ENCODE data around the gene IL2RG. TPM values are rescaled to one million over a fixed set of nuclear protein-coding genes. Genes with fewer than 3 reads are reported as not detected.

IL2RG gene
- total and polyA plus RNA-seq, 2 donors: 1.2 to 3.2 TPM

DNA sequence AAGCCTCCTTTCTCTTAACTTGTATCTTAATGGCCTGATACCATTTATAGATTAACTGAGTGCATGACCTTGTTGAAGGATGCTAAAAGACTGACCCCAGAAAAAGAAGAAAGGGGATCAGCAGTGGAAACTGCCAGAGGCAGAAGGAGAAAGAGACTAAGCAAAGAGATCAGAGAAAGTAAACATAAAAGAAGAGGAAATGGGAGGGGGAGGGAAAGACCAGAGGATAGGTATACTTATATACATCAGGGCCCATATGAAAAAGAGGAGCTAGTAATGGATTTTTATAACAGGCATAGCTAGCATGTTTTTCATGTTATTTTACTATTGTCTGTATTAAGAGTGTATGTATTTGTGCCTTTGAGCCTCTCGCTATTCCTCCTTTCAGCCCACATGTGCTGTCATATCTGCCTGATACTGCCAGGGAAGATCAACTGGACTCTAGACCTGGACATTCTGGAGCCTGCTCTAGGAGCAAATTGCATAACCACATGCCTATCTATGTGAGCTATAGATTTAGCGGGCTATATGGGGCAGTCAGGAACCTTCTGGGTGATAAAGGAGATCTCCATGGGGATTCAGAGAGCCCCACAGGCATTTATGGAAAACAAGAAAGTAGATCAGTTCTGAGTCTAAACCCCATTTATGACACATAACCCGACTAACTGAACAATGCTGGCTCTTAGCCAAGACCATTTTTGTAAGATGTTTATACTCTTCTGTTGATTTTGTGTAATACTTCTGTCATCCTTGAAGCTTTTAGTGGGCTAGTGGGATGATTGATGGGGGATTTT, 29.9 kb downstream of the IL2RG start:
- 32% methylated on average over 3 of the region's 3 CpGs for WGBS

DNA sequence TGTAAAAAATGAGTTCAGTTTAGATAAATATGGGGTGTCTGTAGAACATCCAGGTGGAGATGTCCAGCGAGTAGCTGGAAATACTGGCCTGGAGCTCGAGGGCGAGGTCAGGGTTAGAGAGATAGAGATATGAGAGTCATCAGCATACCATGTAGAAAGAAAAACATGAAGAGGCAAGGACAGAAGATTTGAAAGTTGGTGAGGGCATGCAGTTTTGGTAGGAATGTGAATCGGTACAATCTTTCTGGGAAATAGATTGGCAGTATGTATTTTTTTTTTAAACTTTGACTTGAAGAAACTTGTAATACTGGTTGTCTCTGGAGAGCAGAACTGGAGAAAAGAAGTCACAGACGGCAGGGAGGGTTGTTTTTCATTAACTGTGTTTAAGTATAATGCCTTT, 40.8 kb downstream of the IL2RG start:
- Histone ChIP-seq H3K27ac (ENCODE audit: low read depth) (no peak overlapping the region), H3K36me3 (ENCODE audit: insufficient read depth) (no peaks in the 10 kb centered on the region), H3K4me3 (ENCODE audit: low read depth, low read length) (no peak overlapping the region), H3K4me1 (ENCODE audit: insufficient read depth) (no peaks in the 10 kb centered on the region)
- DNase-seq (ENCODE audit: extremely low spot score): no peak
- 75% methylated on average over 5 of the region's 5 CpGs for WGBS

More for the DNA sequence above, 29.9 kb downstream of the IL2RG start:
- no peak for DNase-seq (ENCODE audit: extremely low spot score)
- H3K4me1 ChIP-seq (ENCODE audit: insufficient read depth): no peaks in the 10 kb centered on the region
- H3K27ac ChIP-seq (ENCODE audit: low read depth): no peak overlapping the region
- H3K4me3 ChIP-seq (ENCODE audit: low read depth, low read length): no peak overlapping the region
- no peaks in the 10 kb centered on the region for H3K36me3 ChIP-seq (ENCODE audit: insufficient read depth)

DNA sequence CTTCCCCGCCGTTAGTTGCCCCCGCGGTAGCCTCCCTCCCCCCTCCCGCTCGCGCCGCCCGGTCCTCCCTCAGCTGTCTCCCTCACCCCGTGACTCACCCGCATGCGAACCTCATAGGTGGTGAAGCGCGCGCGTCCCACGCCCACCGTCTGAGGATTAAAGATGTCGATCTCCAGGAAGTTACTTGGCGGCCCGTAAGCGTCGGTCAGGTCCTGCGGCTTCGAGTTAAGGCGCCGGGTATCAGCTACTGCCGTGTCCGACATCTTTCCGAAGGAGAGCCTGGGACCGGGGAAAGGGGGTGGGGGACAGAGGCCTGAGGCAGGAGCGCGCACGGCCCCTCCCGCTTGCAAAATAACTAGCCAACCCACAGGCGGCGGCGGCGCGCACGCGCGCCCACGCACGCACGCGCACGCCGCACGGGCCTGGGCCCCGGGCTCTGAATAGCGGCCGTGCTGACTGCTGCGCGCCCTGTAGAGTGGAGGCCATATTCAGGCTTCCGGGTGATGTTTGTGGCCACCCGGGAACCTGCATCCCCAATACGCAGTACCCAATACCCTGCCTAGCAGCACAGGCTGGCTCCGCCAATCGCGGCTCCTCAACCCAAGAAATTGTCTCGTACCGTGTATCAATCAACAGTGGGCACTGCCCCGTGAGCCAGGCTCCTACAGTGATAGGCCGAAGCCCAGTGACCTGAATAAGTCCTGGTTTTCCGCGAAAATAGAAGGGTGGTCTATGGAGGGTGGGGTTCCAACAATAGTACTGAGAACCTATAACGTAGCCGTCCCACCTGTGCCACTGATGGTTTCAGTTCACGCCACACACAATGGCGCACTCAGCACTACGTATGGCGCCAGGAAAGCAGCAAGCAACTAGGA, 43.1 kb downstream of the IL2RG start, which contains the start of gene SNX12:
Gene SNX12 (minus strand): TSS at position 291 of the 875 bp plus-strand sequence. CDS start 28 bp downstream, at position 263.
- Histone ChIP-seq H3K36me3 (ENCODE audit: insufficient read depth) (no peaks in the 10 kb centered on the region), H3K27ac (ENCODE audit: low read depth) (peak within 1 kb of the TSS; percentile 56), H3K4me1 (ENCODE audit: insufficient read depth) (no peaks in the 10 kb centered on the region), H3K4me3 (ENCODE audit: low read depth, low read length) (peak within 1 kb of the TSS; percentile 56)
- under 1% methylated on average over 73 of the region's 73 CpGs for WGBS
- peak; percentile 84 for DNase-seq (ENCODE audit: extremely low spot score)

- Histone ChIP-seq H3K4me3 (ENCODE audit: low read depth, low read length) (peak overlapping the region; percentile 56), H3K36me3 (ENCODE audit: insufficient read depth) (no peaks in the 10 kb centered on the region), H3K27ac (ENCODE audit: low read depth) (peak overlapping the region; percentile 26), H3K4me1 (ENCODE audit: insufficient read depth) (no peaks in the 10 kb centered on the region)
- no peak for DNase-seq (ENCODE audit: extremely low spot score)
- WGBS: under 1% methylated on average over 10 of the region's 10 CpGs
These were observed 43.7 kb downstream of the IL2RG start for GRCh38 chrX:71067712-71068043.

GRCh38 chrX:71067089-71067488, 44.3 kb downstream of the IL2RG start:
- 4% methylated on average over 2 of the region's 2 CpGs for WGBS
- peak overlapping the region; percentile 26 for H3K27ac ChIP-seq (ENCODE audit: low read depth)
- no peaks in the 10 kb centered on the region for H3K36me3 ChIP-seq (ENCODE audit: insufficient read depth)
- no peaks in the 10 kb centered on the region for H3K4me1 ChIP-seq (ENCODE audit: insufficient read depth)
- H3K4me3 ChIP-seq (ENCODE audit: low read depth, low read length): peak overlapping the region; percentile 56
- no peak for DNase-seq (ENCODE audit: extremely low spot score)

- H3K36me3 ChIP-seq (ENCODE audit: insufficient read depth): peaks cover 3% of the 10 kb centered on the region
- no peaks in the 10 kb centered on the region for H3K4me1 ChIP-seq (ENCODE audit: insufficient read depth)
- no peak overlapping the region for H3K27ac ChIP-seq (ENCODE audit: low read depth)
- H3K4me3 ChIP-seq (ENCODE audit: low read depth, low read length): no peak overlapping the region
- no peak for DNase-seq (ENCODE audit: extremely low spot score)
These were observed 51.2 kb downstream of the IL2RG start for GRCh38 chrX:71060127-71060526.

- no peak for DNase-seq (ENCODE audit: extremely low spot score)
- no peak overlapping the region for H3K27ac ChIP-seq (ENCODE audit: low read depth)
- no peaks in the 10 kb centered on the region for H3K4me1 ChIP-seq (ENCODE audit: insufficient read depth)
- no peak overlapping the region for H3K4me3 ChIP-seq (ENCODE audit: low read depth, low read length)
- peaks cover 3% of the 10 kb centered on the region for H3K36me3 ChIP-seq (ENCODE audit: insufficient read depth)
- WGBS: 94% methylated on average over 3 of the region's 3 CpGs
These were observed 53.4 kb downstream of the IL2RG start for GRCh38 chrX:71057848-71058530.

Small RNA genes lying within 50 kb of the gene (small RNA-seq; reads per million reads assigned to genes)
- gene CXorf65: not detected

Other genes with a start within 250 kb of the IL2RG start
- gene TEX11, start 202.9 kb downstream of the IL2RG start, total RNA-seq: not detected
- gene TEX11, start 202.9 kb downstream of the IL2RG start, polyA plus RNA-seq: 0.06 TPM
- gene SLC7A3, start 180.5 kb downstream of the IL2RG start, total RNA-seq: 2.2 TPM
- 2.5 TPM for gene SLC7A3, start 180.5 kb downstream of the IL2RG start, polyA plus RNA-seq
- gene SNX12, start 43.2 kb downstream of the IL2RG start, total RNA-seq: 45.8 TPM
- 54.8 TPM for gene SNX12, start 43.2 kb downstream of the IL2RG start, polyA plus RNA-seq
- 9.4 TPM for gene FOXO4, start 15.7 kb downstream of the IL2RG start, total RNA-seq
- gene FOXO4, start 15.7 kb downstream of the IL2RG start, polyA plus RNA-seq: 29.7 TPM
- gene CXorf65, start 4.8 kb downstream of the IL2RG start, total RNA-seq: not detected
- not detected for gene CXorf65, start 4.8 kb downstream of the IL2RG start, polyA plus RNA-seq
- gene MED12, start 7.0 kb upstream of the IL2RG start, total RNA-seq: 36.6 TPM
- gene MED12, start 7.0 kb upstream of the IL2RG start, polyA plus RNA-seq: 17.7 TPM
- 3.1 TPM for gene NLGN3, start 33.3 kb upstream of the IL2RG start, total RNA-seq
- 1.8 TPM for gene NLGN3, start 33.3 kb upstream of the IL2RG start, polyA plus RNA-seq
- gene GJB1, start 111.6 kb upstream of the IL2RG start, total RNA-seq: 0.79 TPM
- 0.34 TPM for gene GJB1, start 111.6 kb upstream of the IL2RG start, polyA plus RNA-seq
- gene ZMYM3, start 142.6 kb upstream of the IL2RG start, total RNA-seq: 16.9 TPM
- 15.9 TPM for gene ZMYM3, start 142.6 kb upstream of the IL2RG start, polyA plus RNA-seq
- gene NONO, start 172.1 kb upstream of the IL2RG start, total RNA-seq: 261 TPM
- gene NONO, start 172.1 kb upstream of the IL2RG start, polyA plus RNA-seq: 179 TPM
- gene ITGB1BP2, start 190.2 kb upstream of the IL2RG start, total RNA-seq: 19.6 TPM
- 11.1 TPM for gene ITGB1BP2, start 190.2 kb upstream of the IL2RG start, polyA plus RNA-seq